Neural cell (in vitro differentiated cells): Measurements from ENCODE around the gene ADIPOR2. TPM values are rescaled to one million over a fixed set of nuclear protein-coding genes. Genes with fewer than 3 reads are reported as not detected.

ENCODE experiments used
- H2AFZ ChIP-seq: fragments of 200-600, 300-800 bp; sonication (generic), shearing (Covaris generic); 2 replicates; pipeline ENCODE4 v1.6.0; 2014; ENCODE audit warnings: low read depth, mild to moderate bottlenecking, antibody characterized with exemption, low read length, moderate library complexity
- H3F3A ChIP-seq: fragments of 200-600 bp; shearing (Covaris generic); 2 replicates; pipeline ENCODE4 v1.6.1; 2016; ENCODE audit warnings: mild to moderate bottlenecking, moderate library complexity, mixed read lengths, antibody characterized with exemption, low read length; ENCODE audit not compliant: insufficient read depth, poor library complexity, severe bottlenecking
- H3K27ac ChIP-seq: fragments of 200-600, 300-800 bp; sonication (generic), shearing (Covaris generic); 2 replicates; pipeline ENCODE4 v1.5.1; 2014; ENCODE audit warnings: mild to moderate bottlenecking, low read length, moderate library complexity
- H3K27me3 ChIP-seq: fragments of 300-800, 200-600 bp; sonication (generic), shearing (Covaris generic); 2 replicates; pipeline ENCODE4 v1.6.0; 2014; ENCODE audit warnings: mild to moderate bottlenecking, low read depth, low read length, moderate library complexity; ENCODE audit not compliant: insufficient read depth
- H3K36me3 ChIP-seq: fragments of 300-800, 200-600 bp; sonication (generic), shearing (Covaris generic); 2 replicates; pipeline ENCODE4 v1.5.1; 2014; ENCODE audit warnings: mild to moderate bottlenecking, antibody characterized with exemption, low read length, moderate library complexity; ENCODE audit not compliant: insufficient read depth
- H3K4me2 ChIP-seq: fragments of 300-800, 200-600 bp; sonication (generic), shearing (Covaris generic); 2 replicates; pipeline ENCODE4 v1.6.0; 2014; ENCODE audit warnings: mild to moderate bottlenecking, low read length
- H3K4me3 ChIP-seq: fragments of 300-800, 200-600 bp; sonication (generic), shearing (Covaris generic); 2 replicates; pipeline ENCODE4 v1.5.1; 2014; ENCODE audit warnings: mild to moderate bottlenecking, low read length, moderate library complexity
- H3K79me2 ChIP-seq: fragments of 200-600 bp; shearing (Covaris generic); replicated peaks from 2 replicates; pipeline ENCODE4 v1.6.0; 2014; ENCODE audit warnings: mild to moderate bottlenecking, low read length, moderate library complexity; ENCODE audit not compliant: insufficient read depth
- H3K9ac ChIP-seq: fragments of 300-800, 200-600 bp; sonication (generic), shearing (Covaris generic); 2 replicates; pipeline ENCODE4 v1.6.1; 2016; ENCODE audit warnings: mild to moderate bottlenecking, low read length, mixed read lengths
- H3K9me2 ChIP-seq: fragments of 200-600 bp; shearing (Covaris generic); 2 replicates; pipeline ENCODE4 v1.6.1; 2016; ENCODE audit warnings: mild to moderate bottlenecking, low read length, mixed read lengths; ENCODE audit not compliant: insufficient read depth
- H3K9me3 ChIP-seq: fragments of 200-600, 300-800 bp; sonication (generic), shearing (Covaris generic); 2 replicates; pipeline ENCODE4 v1.6.1; 2016; ENCODE audit warnings: mild to moderate bottlenecking, mixed run types, low read length, moderate library complexity, mixed read lengths
- H4K20me1 ChIP-seq: fragments of 200-600 bp; shearing (Covaris generic); 2 replicates; pipeline ENCODE4 v1.6.1; 2016; ENCODE audit warnings: mild to moderate bottlenecking, mixed run types; ENCODE audit not compliant: insufficient read depth
- EP300 ChIP-seq: fragments of 450-650 bp; conservative IDR thresholded peaks from 2 replicates; pipeline ENCODE4 v1.6.1; 2014; ENCODE audit warnings: antibody characterized with exemption, mild to moderate bottlenecking, moderate library complexity; ENCODE audit not compliant: poor library complexity, severe bottlenecking
- EZH2 ChIP-seq: fragments of 200-600, 300-800 bp; shearing (Covaris generic), sonication (generic); IDR thresholded peaks from 2 replicates; pipeline ENCODE4 v1.6.1; 2014; ENCODE audit warnings: antibody characterized with exemption, low read length, borderline replicate concordance, mild to moderate bottlenecking; ENCODE audit not compliant: insufficient read depth, poor library complexity, severe bottlenecking
- MXI1 ChIP-seq: fragments of 450-650 bp; conservative IDR thresholded peaks from 2 replicates; pipeline ENCODE4 v1.6.1; 2014; ENCODE audit warnings: antibody characterized with exemption, mild to moderate bottlenecking; ENCODE audit not compliant: poor library complexity, severe bottlenecking
- POLR2AphosphoS5 ChIP-seq: IDR thresholded peaks from 2 replicates; pipeline ENCODE4 v1.6.1; 2012
- RAD21 ChIP-seq: fragments of 450-650 bp; conservative IDR thresholded peaks from 2 replicates; pipeline ENCODE4 v1.6.1; 2014; ENCODE audit warnings: antibody characterized with exemption, mild to moderate bottlenecking, moderate library complexity
- SMC3 ChIP-seq: fragments of 450-650 bp; conservative IDR thresholded peaks from 2 replicates; pipeline ENCODE4 v1.6.1; 2014; ENCODE audit warnings: antibody characterized with exemption, mild to moderate bottlenecking, moderate library complexity; ENCODE audit not compliant: poor library complexity
- TAF1 ChIP-seq: IDR thresholded peaks from 2 replicates; pipeline ENCODE4 v1.6.1; 2012; ENCODE audit warnings: low read depth
- polyA plus RNA-seq: library from polyadenylated mRNA; depleted of rRNA; stranded (reverse); fragments of >200 nt; gene quantifications from 2 replicates; pipeline ENCODE4 v1.2.3, GENCODE V29; 2014
- TF ChIP-seq, protein P1 (sequence below): fragments of 450-650 bp; IDR thresholded peaks from 2 replicates; pipeline ENCODE4 v1.5.1; 2014; ENCODE audit warnings: antibody characterized with exemption, mild to moderate bottlenecking, moderate library complexity; ENCODE audit not compliant: poor library complexity, severe bottlenecking
- TF ChIP-seq, protein P2 (sequence below): IDR thresholded peaks from 2 replicates; pipeline ENCODE4 v1.6.1; 2012; ENCODE audit warnings: borderline replicate concordance

ADIPOR2 gene
- polyA plus RNA-seq, 1 donor from 2014 or later: 18.5 TPM

DNA sequence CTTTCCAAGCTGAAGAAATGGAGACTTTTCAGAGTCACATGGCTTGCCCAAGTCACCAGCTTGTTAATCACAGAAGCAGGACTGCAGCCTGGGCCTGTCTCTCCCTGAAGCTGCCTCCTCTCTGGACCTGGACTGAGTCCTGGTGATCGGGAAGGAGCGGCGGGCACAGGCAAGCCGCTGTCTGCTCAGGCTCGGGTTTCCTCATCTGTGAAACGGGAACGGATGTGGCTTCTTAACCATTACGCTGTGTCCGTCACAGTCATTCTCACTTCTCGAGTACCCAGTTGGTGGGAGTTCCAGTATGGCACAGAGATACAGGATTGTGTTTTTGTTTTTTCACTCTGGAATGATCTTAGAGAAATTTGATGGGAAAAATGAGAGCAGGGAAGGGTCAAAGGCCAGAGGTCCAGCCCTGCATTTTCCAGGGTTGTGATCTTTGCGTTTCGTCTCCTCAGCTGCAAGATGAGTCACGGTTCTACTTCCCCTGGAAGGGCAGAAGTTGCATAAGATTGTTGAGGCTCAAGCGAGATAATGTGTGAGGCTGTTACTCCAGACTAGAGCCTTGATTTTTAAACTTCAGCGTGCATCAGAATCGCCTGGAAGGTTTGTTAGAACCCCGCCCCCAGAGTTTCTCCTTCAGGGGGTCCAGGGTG is 121.9 kb downstream of the ADIPOR2 start:
- Histone ChIP-seq H3F3A (no peaks in the 10 kb centered on the region), H3K4me2 (no peak overlapping the region), H3K79me2 (no peaks in the 10 kb centered on the region), H3K27me3 (no peaks in the 10 kb centered on the region), H3K36me3 (no peaks in the 10 kb centered on the region), H3K9me2 (no peaks in the 10 kb centered on the region), H3K4me3 (no peak overlapping the region), H4K20me1 (no peaks in the 10 kb centered on the region), H3K27ac (no peak overlapping the region), H2AFZ (no peak overlapping the region), H3K9ac (no peak overlapping the region), H3K9me3 (no peaks in the 10 kb centered on the region)
- no peak for TF ChIP-seq POLR2AphosphoS5
- TF ChIP-seq EZH2: no peak
- no peak for TF ChIP-seq EP300

- no peaks in the 10 kb centered on the region for H3K9me3 ChIP-seq
- H2AFZ ChIP-seq: no peak overlapping the region
- no peaks in the 10 kb centered on the region for H3K79me2 ChIP-seq
- no peaks in the 10 kb centered on the region for H4K20me1 ChIP-seq
- no peak overlapping the region for H3K9ac ChIP-seq
- TF ChIP-seq, protein P1, sequence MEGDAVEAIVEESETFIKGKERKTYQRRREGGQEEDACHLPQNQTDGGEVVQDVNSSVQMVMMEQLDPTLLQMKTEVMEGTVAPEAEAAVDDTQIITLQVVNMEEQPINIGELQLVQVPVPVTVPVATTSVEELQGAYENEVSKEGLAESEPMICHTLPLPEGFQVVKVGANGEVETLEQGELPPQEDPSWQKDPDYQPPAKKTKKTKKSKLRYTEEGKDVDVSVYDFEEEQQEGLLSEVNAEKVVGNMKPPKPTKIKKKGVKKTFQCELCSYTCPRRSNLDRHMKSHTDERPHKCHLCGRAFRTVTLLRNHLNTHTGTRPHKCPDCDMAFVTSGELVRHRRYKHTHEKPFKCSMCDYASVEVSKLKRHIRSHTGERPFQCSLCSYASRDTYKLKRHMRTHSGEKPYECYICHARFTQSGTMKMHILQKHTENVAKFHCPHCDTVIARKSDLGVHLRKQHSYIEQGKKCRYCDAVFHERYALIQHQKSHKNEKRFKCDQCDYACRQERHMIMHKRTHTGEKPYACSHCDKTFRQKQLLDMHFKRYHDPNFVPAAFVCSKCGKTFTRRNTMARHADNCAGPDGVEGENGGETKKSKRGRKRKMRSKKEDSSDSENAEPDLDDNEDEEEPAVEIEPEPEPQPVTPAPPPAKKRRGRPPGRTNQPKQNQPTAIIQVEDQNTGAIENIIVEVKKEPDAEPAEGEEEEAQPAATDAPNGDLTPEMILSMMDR: no peak
- TF ChIP-seq POLR2AphosphoS5 (no peak), TAF1 (no peak), MXI1 (no peak), EP300 (no peak), EZH2 (no peak), SMC3 (no peak), RAD21 (no peak)
- no peak overlapping the region for H3K4me3 ChIP-seq
- no peak overlapping the region for H3K4me2 ChIP-seq
- H3K9me2 ChIP-seq: no peaks in the 10 kb centered on the region
- no peaks in the 10 kb centered on the region for H3K27me3 ChIP-seq
- no peaks in the 10 kb centered on the region for H3F3A ChIP-seq
- no peaks in the 10 kb centered on the region for H3K36me3 ChIP-seq
- no peak overlapping the region for H3K27ac ChIP-seq
These were observed 123.4 kb downstream of the ADIPOR2 start for GRCh38 chr12:1814266-1814665.

DNA sequence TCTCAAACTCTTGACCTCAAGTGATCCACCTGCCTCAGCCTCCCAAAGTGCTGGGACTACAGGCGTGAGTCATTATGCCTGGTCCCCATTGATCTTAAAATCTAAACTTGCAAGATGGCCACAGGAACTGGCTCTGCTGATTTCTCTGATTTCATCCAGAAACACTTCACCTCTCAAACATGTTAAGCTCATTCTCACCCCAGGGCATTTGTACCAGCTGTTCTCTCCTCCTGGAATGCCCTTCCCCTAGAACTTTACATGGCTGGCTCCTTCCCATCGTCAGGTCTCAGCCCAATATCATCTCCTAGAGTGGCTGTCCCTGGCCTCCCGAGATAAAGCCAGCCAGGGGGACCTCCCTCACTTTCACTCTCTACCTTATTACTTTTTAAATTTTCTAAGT is 124.2 kb downstream of the ADIPOR2 start:
- Histone ChIP-seq H3K9me2 (no peaks in the 10 kb centered on the region), H3K9ac (no peak overlapping the region), H3K4me3 (no peak overlapping the region), H3K4me2 (no peak overlapping the region), H2AFZ (no peak overlapping the region), H3K27me3 (no peaks in the 10 kb centered on the region), H3K9me3 (no peaks in the 10 kb centered on the region), H3K79me2 (no peaks in the 10 kb centered on the region), H3K27ac (no peak overlapping the region), H4K20me1 (no peaks in the 10 kb centered on the region), H3F3A (no peaks in the 10 kb centered on the region), H3K36me3 (no peaks in the 10 kb centered on the region)
- no peak for TF ChIP-seq EP300
- no peak for TF ChIP-seq SMC3
- TF ChIP-seq, protein P1: no peak
- TF ChIP-seq TAF1: no peak
- TF ChIP-seq EZH2: no peak
- TF ChIP-seq POLR2AphosphoS5: no peak
- TF ChIP-seq, protein P2, sequence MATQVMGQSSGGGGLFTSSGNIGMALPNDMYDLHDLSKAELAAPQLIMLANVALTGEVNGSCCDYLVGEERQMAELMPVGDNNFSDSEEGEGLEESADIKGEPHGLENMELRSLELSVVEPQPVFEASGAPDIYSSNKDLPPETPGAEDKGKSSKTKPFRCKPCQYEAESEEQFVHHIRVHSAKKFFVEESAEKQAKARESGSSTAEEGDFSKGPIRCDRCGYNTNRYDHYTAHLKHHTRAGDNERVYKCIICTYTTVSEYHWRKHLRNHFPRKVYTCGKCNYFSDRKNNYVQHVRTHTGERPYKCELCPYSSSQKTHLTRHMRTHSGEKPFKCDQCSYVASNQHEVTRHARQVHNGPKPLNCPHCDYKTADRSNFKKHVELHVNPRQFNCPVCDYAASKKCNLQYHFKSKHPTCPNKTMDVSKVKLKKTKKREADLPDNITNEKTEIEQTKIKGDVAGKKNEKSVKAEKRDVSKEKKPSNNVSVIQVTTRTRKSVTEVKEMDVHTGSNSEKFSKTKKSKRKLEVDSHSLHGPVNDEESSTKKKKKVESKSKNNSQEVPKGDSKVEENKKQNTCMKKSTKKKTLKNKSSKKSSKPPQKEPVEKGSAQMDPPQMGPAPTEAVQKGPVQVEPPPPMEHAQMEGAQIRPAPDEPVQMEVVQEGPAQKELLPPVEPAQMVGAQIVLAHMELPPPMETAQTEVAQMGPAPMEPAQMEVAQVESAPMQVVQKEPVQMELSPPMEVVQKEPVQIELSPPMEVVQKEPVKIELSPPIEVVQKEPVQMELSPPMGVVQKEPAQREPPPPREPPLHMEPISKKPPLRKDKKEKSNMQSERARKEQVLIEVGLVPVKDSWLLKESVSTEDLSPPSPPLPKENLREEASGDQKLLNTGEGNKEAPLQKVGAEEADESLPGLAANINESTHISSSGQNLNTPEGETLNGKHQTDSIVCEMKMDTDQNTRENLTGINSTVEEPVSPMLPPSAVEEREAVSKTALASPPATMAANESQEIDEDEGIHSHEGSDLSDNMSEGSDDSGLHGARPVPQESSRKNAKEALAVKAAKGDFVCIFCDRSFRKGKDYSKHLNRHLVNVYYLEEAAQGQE: no peak
- TF ChIP-seq RAD21: no peak
- TF ChIP-seq MXI1: no peak
